Measurements from ENCODE around the gene BLMH.

- TF ChIP-seq EZH2 (IDR thresholded peaks at IDR 0.05; ENCODE audit: borderline replicate concordance, low read length): no peak
- TF ChIP-seq CTCF (conservative IDR thresholded peaks at IDR 0.05 in 1 of 2, IDR thresholded peaks at IDR 0.05 in 1 of 2; ENCODE audit: extremely low read depth in 1 of 2, insufficient read depth in 1 of 2, low read depth in 1 of 2, low read length in 2 of 2): no peak
These were observed 84.1 kb downstream of the BLMH start for GRCh38 chr17:30207655-30208054.
